HepG2 (cell line): ENCODE measurements around the gene CRTAC1. TPM values are rescaled to one million over a fixed set of nuclear protein-coding genes. Genes with fewer than 3 reads are reported as not detected.

ENCODE experiments used
- ATAC-seq: fragments of 200-7000 bp; cut with Tn5 transposase; 3 replicates; pipeline ENCODE4 v1.9.1; 2020; ENCODE audit warnings: mild to moderate bottlenecking, moderate library complexity
- BruUV-seq: library from RNA; stranded (reverse); fragments of 400-500 nt; replicated peaks from 2 replicates; lab custom pipeline; 2021; lab: Mats Ljungman, UMichigan
- CTCF ChIA-PET: fragments of 300-600 bp; formaldehyde crosslinking; extraction: SDS; loops from one replicate; lab custom pipeline; 2021; ENCODE audit warnings: low total read pairs, inconsistent platforms, low intra/inter-chr PET ratio; lab: Yijun Ruan, JAX
- POLR2A ChIA-PET: fragments of 350-600 bp; sonication (Branson Sonifier 250); formaldehyde crosslinking; loops from one replicate; lab custom pipeline; 2020; ENCODE audit warnings: antibody characterized with exemption, inconsistent platforms; lab: Yijun Ruan, JAX
- DNase-seq: peaks from one replicate; pipeline ENCODE4 v3.0.0-alpha.2; 2015; ENCODE audit warnings: low spot score
- FAIRE-seq: peaks from 3 replicates; lab custom pipeline; 2011; peaks lifted over from hg19 to GRCh38; lab: Jason Lieb, UNC
- H2AFZ ChIP-seq: one replicate; pipeline ENCODE4 v1.6.1; 2011; ENCODE audit warnings: low read length, inconsistent platforms
- H3K27ac ChIP-seq: fragments of 300-600 bp; 3 replicates; pipeline ENCODE4 v1.8.0; 2011; ENCODE audit warnings: mixed run types, mild to moderate bottlenecking, mixed read lengths, low read length, inconsistent platforms; ENCODE audit not compliant: insufficient read depth; ENCODE audit errors: extremely low read length
- H3K27me3 ChIP-seq, 2 experiments: fragments of 200-600 bp in 1 of 2; 2 replicates in 1 of 2; 3 replicates in 1 of 2; pipeline versions ENCODE4 v1.6.0 to v1.8.0; 2011; ENCODE audit warnings: low read length in 2 of 2, mild to moderate bottlenecking in 2 of 2, moderate library complexity in 2 of 2, inconsistent platforms in 1 of 2; ENCODE audit not compliant: insufficient read depth in 2 of 2, control insufficient read depth in 1 of 2
- H3K36me3 ChIP-seq, 2 experiments: fragments of 200-600 bp in 1 of 2; replicated peaks in 1 of 2; 2 replicates in 1 of 2; 3 replicates in 1 of 2; pipeline versions ENCODE4 v1.5.1 to v1.8.0; 2011; ENCODE audit warnings: low read length in 2 of 2, inconsistent platforms in 1 of 2; ENCODE audit not compliant: insufficient read depth in 2 of 2, control insufficient read depth in 1 of 2
- H3K4me1 ChIP-seq: 2 replicates; pipeline ENCODE4 v1.5.1; 2012; ENCODE audit warnings: low read length, inconsistent platforms; ENCODE audit not compliant: insufficient read depth
- H3K4me2 ChIP-seq: 2 replicates; pipeline ENCODE4 v1.6.0; 2011; ENCODE audit warnings: low read depth, low read length, inconsistent platforms
- H3K4me3 ChIP-seq, 3 experiments: fragments of 200-600 bp in 1 of 3; sonication (generic), shearing (Covaris generic) in 1 of 3; replicated peaks in 1 of 3; 2 replicates each; pipeline ENCODE4 v1.5.1; 2011 to 2016; ENCODE audit warnings: low read length in 3 of 3, inconsistent platforms in 2 of 3, low read depth in 2 of 3, mild to moderate bottlenecking in 2 of 3, control low read depth in 1 of 3, mixed read lengths in 1 of 3; ENCODE audit not compliant: insufficient read depth in 1 of 3
- H3K79me2 ChIP-seq: one replicate; pipeline ENCODE4 v1.6.1; 2011; ENCODE audit warnings: low read length, inconsistent platforms; ENCODE audit not compliant: insufficient read depth
- H3K9ac ChIP-seq: 2 replicates; pipeline ENCODE4 v1.6.0; 2011; ENCODE audit warnings: mild to moderate bottlenecking, low read depth, low read length, inconsistent platforms; ENCODE audit not compliant: insufficient read depth
- H3K9me3 ChIP-seq: 2 replicates; pipeline ENCODE4 v1.5.1; 2012; ENCODE audit warnings: mild to moderate bottlenecking, low read length
- H4K20me1 ChIP-seq: 2 replicates; pipeline ENCODE4 v1.6.0; 2011; ENCODE audit warnings: inconsistent platforms, mild to moderate bottlenecking, low read length, moderate library complexity; ENCODE audit not compliant: insufficient read depth
- ATF1 ChIP-seq: IDR thresholded peaks from 2 replicates; pipeline ENCODE4 v1.6.1; 2016; ENCODE audit warnings: mild to moderate bottlenecking, control low read depth
- CC2D1A ChIP-seq: sonication (generic); formaldehyde crosslinking; IDR thresholded peaks from 2 replicates; pipeline ENCODE4 v1.8.1; 2023; ENCODE audit warnings: mild to moderate bottlenecking, missing genetic modification reagents
- JUN ChIP-seq: sonication (generic); formaldehyde crosslinking; IDR thresholded peaks from 2 replicates; pipeline ENCODE4 v1.4.0; 2020; ENCODE audit warnings: mild to moderate bottlenecking, missing genetic modification reagents
- KDM1A ChIP-seq: IDR thresholded peaks from 2 replicates; pipeline ENCODE4 v1.6.1; 2016; ENCODE audit warnings: missing compliant biosample characterization
- MBD4 ChIP-seq: IDR thresholded peaks from 2 replicates; pipeline ENCODE4 v1.6.1; 2012; ENCODE audit warnings: low read length, inconsistent platforms, borderline replicate concordance
- MTA1 ChIP-seq: sonication (generic); formaldehyde crosslinking; IDR thresholded peaks from 2 replicates; pipeline ENCODE4 v1.4.0; 2020; ENCODE audit warnings: missing genetic modification reagents, mild to moderate bottlenecking, borderline replicate concordance
- NR2F2 ChIP-seq: IDR thresholded peaks from 2 replicates; pipeline ENCODE4 v1.6.1; 2012; ENCODE audit warnings: low read depth, inconsistent platforms, borderline replicate concordance
- RBM22 ChIP-seq: fragments of 200-400 bp; formaldehyde crosslinking; optimal IDR thresholded peaks from 2 replicates; pipeline ENCODE3; 2017; ENCODE audit warnings: mild to moderate bottlenecking, low read length, moderate library complexity
- ZFP82 ChIP-seq: sonication (generic); formaldehyde crosslinking; IDR thresholded peaks from 2 replicates; pipeline ENCODE4 v1.5.1; 2020; ENCODE audit warnings: mild to moderate bottlenecking, missing genetic modification reagents, borderline replicate concordance
- ZNF274 ChIP-seq: sonication (generic); formaldehyde crosslinking; IDR thresholded peaks from 2 replicates; pipeline ENCODE4 v1.5.1; 2020; ENCODE audit warnings: mild to moderate bottlenecking, missing genetic modification reagents
- ZNF605 ChIP-seq: sonication (generic); formaldehyde crosslinking; IDR thresholded peaks from 2 replicates; pipeline ENCODE4 v1.8.0; 2022; ENCODE audit warnings: mild to moderate bottlenecking, missing genetic modification reagents
- ZNF674 ChIP-seq: sonication (generic); formaldehyde crosslinking; IDR thresholded peaks from 2 replicates; pipeline ENCODE4 v1.5.0; 2020; ENCODE audit warnings: low read depth, mild to moderate bottlenecking, missing genetic modification reagents
- WGBS: methylation state at CpG from one replicate; pipeline ENCODE4 v1.1.6; 2017; ENCODE audit warnings: low lambda C conversion rate; 5-methylcytosine and 5-hydroxymethylcytosine counted together
- in situ Hi-C: cut with HindIII; loops from 2 replicates; pipeline ENCODE4 v1.10.0; 2017; ENCODE audit warnings: low pct_unique_long_range_greater_than_20kb; ENCODE audit not compliant: extremely low pct_ligation_motif_present
- intact Hi-C: fragments of 100-400 bp; cut with micrococcal nuclease; formaldehyde crosslinking; loops from one replicate; pipeline ENCODE4 v1.10.0; 2022; ENCODE audit not compliant: unreplicated experiment
- polyA plus RNA-seq, 8 experiments: library from polyadenylated mRNA; depleted of rRNA in 3 of 8; stranded (reverse) in 7 of 8; unstranded in 1 of 8; fragments of >200 nt; fragmentation: Illumina TruSeq in 4 of 8; extraction: Trizol in 4 of 8; gene quantifications; 2 replicates each; pipeline versions ENCODE4 v1.2.1 to v1.2.3, GENCODE V29; 2011 to 2016; ENCODE audit warnings: low read depth in 4 of 8, missing spikeins in 1 of 8, mixed read lengths in 1 of 8; ENCODE audit not compliant: insufficient read depth in 1 of 8
- total RNA-seq, 5 experiments: library from RNA; depleted of rRNA; stranded (reverse); fragments of >200 nt; fragmentation: Illumina TruSeq; extraction: Trizol; gene quantifications; 2 replicates each; pipeline ENCODE4 v1.2.3, GENCODE V29; 2016; ENCODE audit warnings: low read depth in 1 of 5
- TF ChIP-seq, protein P1 (sequence below): IDR thresholded peaks from 2 replicates; pipeline ENCODE4 v1.4.0; 2020; ENCODE audit warnings: mild to moderate bottlenecking, missing genetic modification reagents
- TF ChIP-seq, protein P2 (sequence below): sonication (generic); formaldehyde crosslinking; IDR thresholded peaks from 2 replicates; pipeline ENCODE4; 2020; ENCODE audit warnings: missing genetic modification reagents, mild to moderate bottlenecking, borderline replicate concordance

CRTAC1 gene
- total and polyA plus RNA-seq, 2 of the 13 experiments (the other 11 are each of a cell fraction or from before 2014, with no cell fraction given), result not detected

DNA sequence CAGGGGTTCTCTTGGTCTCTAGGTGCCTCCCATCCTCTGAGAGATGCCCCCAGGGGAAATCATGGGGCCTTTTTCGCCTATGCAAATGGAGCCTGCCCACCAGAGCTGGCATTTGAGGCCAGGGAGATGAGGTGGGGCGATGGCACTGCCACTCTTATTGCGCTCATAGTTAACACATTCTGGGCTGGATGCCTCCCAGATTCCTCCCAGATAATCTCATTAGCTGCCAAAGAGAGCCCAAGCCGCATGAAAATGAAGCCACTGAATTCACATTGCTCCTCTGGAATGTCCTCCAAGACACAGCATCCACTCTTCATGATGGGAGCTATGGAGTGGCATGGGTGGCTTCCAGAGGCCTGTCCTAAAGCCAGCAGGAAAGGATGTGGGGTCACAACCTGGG lies 119.8 kb downstream of the CRTAC1 start (continued):
- TF ChIP-seq, protein P1, sequence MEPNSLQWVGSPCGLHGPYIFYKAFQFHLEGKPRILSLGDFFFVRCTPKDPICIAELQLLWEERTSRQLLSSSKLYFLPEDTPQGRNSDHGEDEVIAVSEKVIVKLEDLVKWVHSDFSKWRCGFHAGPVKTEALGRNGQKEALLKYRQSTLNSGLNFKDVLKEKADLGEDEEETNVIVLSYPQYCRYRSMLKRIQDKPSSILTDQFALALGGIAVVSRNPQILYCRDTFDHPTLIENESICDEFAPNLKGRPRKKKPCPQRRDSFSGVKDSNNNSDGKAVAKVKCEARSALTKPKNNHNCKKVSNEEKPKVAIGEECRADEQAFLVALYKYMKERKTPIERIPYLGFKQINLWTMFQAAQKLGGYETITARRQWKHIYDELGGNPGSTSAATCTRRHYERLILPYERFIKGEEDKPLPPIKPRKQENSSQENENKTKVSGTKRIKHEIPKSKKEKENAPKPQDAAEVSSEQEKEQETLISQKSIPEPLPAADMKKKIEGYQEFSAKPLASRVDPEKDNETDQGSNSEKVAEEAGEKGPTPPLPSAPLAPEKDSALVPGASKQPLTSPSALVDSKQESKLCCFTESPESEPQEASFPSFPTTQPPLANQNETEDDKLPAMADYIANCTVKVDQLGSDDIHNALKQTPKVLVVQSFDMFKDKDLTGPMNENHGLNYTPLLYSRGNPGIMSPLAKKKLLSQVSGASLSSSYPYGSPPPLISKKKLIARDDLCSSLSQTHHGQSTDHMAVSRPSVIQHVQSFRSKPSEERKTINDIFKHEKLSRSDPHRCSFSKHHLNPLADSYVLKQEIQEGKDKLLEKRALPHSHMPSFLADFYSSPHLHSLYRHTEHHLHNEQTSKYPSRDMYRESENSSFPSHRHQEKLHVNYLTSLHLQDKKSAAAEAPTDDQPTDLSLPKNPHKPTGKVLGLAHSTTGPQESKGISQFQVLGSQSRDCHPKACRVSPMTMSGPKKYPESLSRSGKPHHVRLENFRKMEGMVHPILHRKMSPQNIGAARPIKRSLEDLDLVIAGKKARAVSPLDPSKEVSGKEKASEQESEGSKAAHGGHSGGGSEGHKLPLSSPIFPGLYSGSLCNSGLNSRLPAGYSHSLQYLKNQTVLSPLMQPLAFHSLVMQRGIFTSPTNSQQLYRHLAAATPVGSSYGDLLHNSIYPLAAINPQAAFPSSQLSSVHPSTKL (CRISPR knock-in tag), result no peak
- TF ChIP-seq JUN (CRISPR knock-in tag) (no peak), KDM1A (CRISPR knock-in tag) (no peak), ZNF605 (no peak)

DNA sequence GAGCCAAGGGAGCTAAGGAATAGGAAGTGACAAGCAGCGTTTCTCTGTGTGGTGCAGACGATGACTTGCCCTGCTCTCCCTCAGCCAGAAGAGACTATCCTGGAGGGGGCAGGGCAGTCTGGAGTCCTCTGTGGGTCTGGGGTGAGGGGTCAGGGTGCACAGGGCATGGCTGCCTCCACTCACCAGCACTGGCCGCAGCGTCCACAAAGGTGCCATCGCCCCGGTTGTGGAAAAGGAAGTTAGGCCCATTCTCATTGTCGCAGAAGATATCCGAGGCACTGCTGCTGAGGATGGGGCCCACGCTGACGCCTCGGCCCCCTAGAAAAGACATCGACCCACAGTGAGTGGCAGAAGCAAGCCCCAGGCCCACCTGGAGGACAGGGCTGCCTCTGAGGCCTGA lies 122.6 kb downstream of the CRTAC1 start:
- TF ChIP-seq CC2D1A (CRISPR knock-in tag) (no peak), ZNF274 (CRISPR knock-in tag) (no peak), ATF1 (CRISPR knock-in tag) (no peak), MBD4 (no peak), MTA1 (CRISPR knock-in tag) (no peak), RBM22 (no peak), ZNF674 (CRISPR knock-in tag) (no peak), ZFP82 (no peak), NR2F2 (no peak)
- TF ChIP-seq, protein P2, sequence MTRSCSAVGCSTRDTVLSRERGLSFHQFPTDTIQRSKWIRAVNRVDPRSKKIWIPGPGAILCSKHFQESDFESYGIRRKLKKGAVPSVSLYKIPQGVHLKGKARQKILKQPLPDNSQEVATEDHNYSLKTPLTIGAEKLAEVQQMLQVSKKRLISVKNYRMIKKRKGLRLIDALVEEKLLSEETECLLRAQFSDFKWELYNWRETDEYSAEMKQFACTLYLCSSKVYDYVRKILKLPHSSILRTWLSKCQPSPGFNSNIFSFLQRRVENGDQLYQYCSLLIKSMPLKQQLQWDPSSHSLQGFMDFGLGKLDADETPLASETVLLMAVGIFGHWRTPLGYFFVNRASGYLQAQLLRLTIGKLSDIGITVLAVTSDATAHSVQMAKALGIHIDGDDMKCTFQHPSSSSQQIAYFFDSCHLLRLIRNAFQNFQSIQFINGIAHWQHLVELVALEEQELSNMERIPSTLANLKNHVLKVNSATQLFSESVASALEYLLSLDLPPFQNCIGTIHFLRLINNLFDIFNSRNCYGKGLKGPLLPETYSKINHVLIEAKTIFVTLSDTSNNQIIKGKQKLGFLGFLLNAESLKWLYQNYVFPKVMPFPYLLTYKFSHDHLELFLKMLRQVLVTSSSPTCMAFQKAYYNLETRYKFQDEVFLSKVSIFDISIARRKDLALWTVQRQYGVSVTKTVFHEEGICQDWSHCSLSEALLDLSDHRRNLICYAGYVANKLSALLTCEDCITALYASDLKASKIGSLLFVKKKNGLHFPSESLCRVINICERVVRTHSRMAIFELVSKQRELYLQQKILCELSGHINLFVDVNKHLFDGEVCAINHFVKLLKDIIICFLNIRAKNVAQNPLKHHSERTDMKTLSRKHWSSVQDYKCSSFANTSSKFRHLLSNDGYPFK (CRISPR knock-in tag), result no peak
- H2AFZ ChIP-seq, result no peak overlapping the region
- no peaks in the 10 kb centered on the region for H3K36me3 ChIP-seq
- peaks cover 16 to 70% of the 10 kb centered on the region in 2 experiments; a peak in 4 of 5 replicates for H3K27me3 ChIP-seq
- H3K79me2 ChIP-seq, result no peaks in the 10 kb centered on the region
- H3K9me3 ChIP-seq, result no peaks in the 10 kb centered on the region
- WGBS, result 40% methylated on average over 1 of the region's 12 CpGs
- H3K4me3 ChIP-seq, result no peak overlapping the region
- in situ Hi-C loops (loop anchor here (25.0 kb wide), 1 partner anchor 404 kb away; no protein-coding TSS in a partner anchor), intact Hi-C loops (no loop called here)
- H3K4me2 ChIP-seq, result no peak overlapping the region
- FAIRE-seq (no peak), ATAC-seq (no peak), DNase-seq (no peak)
- no peaks in the 10 kb centered on the region for H3K4me1 ChIP-seq
- no peaks in the 10 kb centered on the region for H4K20me1 ChIP-seq
- no peak overlapping the region for H3K9ac ChIP-seq
- ChIA-PET POLR2A (no interaction called here), CTCF (no interaction called here)
- no TSS peak for BruUV-seq
- H3K27ac ChIP-seq, result no peak overlapping the region
